Prostate gland (tissue), 2 donors: Measurements from ENCODE around the gene DVL3.

Experiments used
- POLR2AphosphoS5 ChIP-seq: sonication (generic); formaldehyde crosslinking; IDR thresholded peaks from one replicate; pipeline ENCODE4 v1.6.1; 2017; ENCODE audit warnings: antibody characterized with exemption
- TF ChIP-seq, protein P1 (sequence below), 4 experiments: fragments of 200-600 bp in 2 of 4; fragments of 450-650 bp in 2 of 4; sonication (generic) in 2 of 4; IDR thresholded peaks; 1 replicate in 3 of 4; 2 replicates in 1 of 4; pipeline ENCODE4 v1.5.1; 2016 to 2019; ENCODE audit warnings: antibody characterized with exemption in 4 of 4, mild to moderate bottlenecking in 2 of 4, moderate library complexity in 2 of 4

DNA sequence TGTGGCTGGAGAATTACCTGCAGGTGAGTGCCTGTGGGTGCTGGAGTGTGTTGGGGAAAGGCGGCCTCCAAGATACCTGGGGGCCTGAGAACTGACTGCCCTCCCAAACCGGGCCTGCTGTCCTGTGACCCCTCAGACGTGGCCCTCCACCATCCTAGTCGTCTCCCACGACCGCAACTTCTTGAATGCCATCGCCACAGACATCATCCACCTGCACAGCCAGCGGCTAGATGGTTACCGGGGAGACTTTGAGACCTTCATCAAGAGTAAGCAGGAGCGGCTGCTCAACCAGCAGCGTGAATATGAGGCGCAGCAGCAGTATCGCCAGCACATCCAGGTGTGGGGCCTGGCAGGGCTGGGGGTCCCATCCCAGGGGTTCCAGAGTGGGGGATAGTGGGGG lies 34.2 kb downstream of the DVL3 start:
- TF ChIP-seq, protein P1, sequence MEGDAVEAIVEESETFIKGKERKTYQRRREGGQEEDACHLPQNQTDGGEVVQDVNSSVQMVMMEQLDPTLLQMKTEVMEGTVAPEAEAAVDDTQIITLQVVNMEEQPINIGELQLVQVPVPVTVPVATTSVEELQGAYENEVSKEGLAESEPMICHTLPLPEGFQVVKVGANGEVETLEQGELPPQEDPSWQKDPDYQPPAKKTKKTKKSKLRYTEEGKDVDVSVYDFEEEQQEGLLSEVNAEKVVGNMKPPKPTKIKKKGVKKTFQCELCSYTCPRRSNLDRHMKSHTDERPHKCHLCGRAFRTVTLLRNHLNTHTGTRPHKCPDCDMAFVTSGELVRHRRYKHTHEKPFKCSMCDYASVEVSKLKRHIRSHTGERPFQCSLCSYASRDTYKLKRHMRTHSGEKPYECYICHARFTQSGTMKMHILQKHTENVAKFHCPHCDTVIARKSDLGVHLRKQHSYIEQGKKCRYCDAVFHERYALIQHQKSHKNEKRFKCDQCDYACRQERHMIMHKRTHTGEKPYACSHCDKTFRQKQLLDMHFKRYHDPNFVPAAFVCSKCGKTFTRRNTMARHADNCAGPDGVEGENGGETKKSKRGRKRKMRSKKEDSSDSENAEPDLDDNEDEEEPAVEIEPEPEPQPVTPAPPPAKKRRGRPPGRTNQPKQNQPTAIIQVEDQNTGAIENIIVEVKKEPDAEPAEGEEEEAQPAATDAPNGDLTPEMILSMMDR (IDR thresholded peaks at IDR 0.05), result no peak
- no peak for TF ChIP-seq POLR2AphosphoS5
